SHP77 treated with DMSO at 0.1 percent for 48 hours (cell line): ENCODE data around the gene THOC7.

ENCODE experiments used
- DNase-seq: peaks from one replicate; lab custom pipeline; 2025; lab: John Stamatoyannopoulos, UW

THOC7 gene

DNA sequence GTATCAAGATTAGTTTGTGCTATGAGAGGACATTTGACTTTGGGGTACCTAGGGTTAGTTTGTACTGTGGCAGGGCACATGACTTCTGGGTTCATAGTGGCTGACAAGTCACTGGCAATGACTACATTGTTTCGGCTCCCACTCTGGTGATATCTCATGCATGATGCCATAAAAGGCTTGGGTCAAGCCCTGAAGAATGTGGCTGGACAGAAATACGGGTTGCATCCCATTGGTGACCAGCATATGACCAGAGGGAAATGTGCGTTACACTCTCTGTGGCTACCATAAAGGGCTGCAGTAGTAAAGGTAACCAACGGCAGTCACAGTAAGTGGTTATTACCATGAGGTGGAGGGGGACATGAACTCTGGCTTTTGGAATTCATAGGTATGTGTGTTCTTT lies 18.4 kb downstream of the THOC7 start:
- no peak for DNase-seq

DNA sequence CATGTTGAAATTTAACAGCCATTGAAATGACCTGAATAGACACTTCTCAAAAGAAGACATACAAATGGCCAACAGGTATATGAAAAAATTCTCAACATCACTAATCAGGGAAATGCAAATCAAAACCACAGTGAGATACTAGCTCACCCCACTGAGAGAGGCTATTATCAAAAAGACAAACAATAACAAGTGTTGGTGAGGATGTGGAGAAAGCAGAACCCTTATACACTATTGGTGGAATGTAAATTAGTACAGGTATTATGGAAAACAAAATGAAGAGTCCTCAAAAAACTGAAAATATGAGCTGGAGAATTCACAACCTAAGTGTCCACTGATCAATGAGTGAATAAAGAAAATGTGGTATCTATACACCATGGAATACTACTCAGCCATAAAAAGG lies 21.5 kb downstream of the THOC7 start:
- DNase-seq, result no peak

DNA sequence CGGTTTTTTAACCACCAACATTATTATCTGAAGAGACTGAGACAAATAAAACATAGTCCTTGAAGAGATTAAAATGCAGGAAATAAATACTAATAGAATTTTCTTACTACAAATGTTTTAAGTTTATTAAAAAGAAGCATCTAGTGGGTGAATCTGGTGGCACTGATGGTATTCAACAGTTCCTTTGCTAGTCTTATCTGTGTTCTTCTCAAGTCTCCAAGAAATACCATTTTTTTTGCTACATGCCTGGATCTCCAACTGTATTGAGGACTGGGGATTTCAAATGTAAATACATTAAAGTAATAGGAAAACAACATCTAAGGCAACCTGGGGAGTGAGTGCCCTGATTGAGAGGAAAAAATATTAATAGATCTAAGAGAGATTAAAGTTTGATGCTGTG lies 21.9 kb downstream of the THOC7 start:
- DNase-seq, result no peak

GRCh38 chr3:63832395-63832794 lies 31.2 kb downstream of the THOC7 start:
- no peak for DNase-seq

- DNase-seq, result no peak
These were observed 33.1 kb downstream of the THOC7 start for GRCh38 chr3:63830526-63830925.

DNA sequence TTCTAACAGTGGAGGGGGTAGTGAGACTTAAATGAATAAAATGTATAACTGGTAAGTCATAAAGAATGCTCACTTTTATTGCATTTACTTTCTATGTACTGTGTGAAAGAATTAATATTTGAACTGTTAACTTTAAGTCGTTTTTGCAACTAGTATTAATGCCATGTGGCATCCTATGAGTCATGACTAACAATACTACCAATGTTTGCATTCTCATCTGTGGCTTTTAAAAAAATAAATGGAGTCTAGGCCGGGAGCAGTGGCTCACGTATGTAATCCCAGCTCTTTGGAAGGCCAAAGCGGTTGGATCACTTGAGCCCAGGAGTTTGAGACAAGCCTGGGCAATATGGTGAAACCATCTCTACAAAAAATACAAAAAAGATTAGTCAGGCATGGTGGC lies 39.3 kb downstream of the THOC7 start:
- DNase-seq, result no peak

- no peak for DNase-seq
These were observed 44.5 kb downstream of the THOC7 start, which contains the start of gene C3orf49 for GRCh38 chr3:63819151-63819398. Gene C3orf49, plus strand, starts transcription at chr3:63819299. Its CDS starts 173 bp downstream, at chr3:63819472.

DNA sequence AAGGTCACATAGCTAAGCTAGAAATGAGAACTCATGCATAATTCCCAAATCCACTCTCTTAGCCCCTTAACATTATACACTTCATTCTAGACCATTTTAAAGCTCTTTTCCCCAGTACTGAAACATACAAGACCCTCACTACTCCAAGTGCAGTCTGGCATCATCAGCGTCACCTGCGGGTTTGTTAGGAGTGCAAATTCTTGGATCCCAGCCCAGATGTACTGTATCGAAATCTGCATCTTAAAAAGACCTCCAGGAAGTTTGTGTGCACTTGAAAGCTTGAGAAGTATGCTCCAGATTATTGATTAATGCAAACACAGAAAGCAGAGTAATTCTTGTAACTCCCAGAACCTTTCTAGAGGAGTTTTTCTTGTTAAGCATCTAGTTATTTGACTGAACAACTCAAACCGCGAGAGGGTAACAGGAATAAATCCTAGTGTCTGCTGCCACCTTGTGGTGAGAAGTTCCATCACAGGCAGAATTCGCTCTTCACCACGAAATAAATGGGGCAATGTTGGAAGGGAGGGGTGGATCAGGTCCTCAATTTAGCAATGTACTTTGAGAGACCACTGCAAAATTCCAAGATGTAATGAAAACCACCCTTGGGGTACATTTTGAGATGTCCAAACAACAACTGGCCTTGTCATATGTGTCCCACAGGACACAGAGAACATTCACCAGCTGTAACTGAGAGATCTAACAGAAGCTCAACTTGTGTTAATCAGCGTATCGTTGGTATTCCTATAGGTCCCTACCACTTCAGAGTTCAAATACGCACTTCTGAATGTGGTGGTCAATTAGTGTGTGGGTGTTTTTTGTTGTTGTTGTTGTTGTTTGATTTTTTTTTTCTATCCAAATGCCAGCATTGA lies 45.1 kb downstream of the THOC7 start:
- no peak for DNase-seq

- DNase-seq, result no peak
These were observed 46.4 kb downstream of the THOC7 start for GRCh38 chr3:63817225-63817624.

DNA sequence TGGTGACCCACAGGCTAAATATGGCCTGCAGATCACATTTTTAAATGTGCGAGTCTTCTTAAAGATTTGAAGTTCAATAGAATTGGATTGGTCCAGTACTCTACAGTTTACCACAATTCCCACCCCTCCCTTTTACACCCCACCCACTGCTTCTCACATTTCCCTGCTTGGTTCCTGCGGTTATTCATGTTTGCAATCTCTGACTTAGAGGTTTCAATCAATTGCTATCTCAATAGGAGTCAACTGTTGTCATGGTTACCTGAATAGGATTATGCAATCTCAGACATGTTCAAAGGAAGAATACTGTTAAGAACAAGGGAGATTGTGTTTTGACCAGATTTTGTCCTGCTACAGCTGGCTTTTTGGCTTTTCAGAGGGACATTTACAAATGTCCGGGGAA lies 49.4 kb downstream of the THOC7 start:
- DNase-seq, result no peak

- DNase-seq, result no peak
These were observed 54.0 kb downstream of the THOC7 start for GRCh38 chr3:63809607-63810006.

GRCh38 chr3:63808633-63809032 lies 55.0 kb downstream of the THOC7 start:
- DNase-seq, result no peak

DNA sequence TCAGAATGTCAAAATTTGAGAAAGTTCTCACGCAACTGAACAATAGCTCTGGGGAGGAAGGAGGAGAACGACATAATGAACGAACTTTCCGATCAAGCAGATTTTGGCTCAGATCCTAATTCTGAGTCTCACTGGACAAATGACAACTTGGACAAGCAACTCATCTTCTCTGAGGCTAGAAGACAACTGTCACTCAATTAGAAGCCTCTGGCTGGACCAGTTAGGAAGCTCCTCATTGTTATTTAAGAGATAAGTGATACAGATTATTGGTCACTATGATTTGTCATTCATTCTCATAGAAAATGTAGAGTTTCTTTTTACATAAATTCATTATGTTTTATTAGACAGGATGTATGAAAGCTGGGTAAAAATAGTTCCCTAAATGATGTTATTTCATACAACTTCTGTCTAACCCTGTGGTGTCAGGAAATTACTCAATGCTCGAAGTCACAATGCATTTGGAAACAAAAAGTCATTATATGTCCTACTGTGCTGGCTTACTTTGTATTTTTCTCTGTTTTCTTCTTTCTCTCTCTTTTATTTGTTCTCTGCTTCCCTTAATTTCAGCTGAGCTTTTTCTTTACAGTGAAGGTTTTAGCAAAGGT lies 55.5 kb downstream of the THOC7 start:
- DNase-seq, result no peak

- no peak for DNase-seq
These were observed 59.7 kb downstream of the THOC7 start for GRCh38 chr3:63803911-63804310.

DNA sequence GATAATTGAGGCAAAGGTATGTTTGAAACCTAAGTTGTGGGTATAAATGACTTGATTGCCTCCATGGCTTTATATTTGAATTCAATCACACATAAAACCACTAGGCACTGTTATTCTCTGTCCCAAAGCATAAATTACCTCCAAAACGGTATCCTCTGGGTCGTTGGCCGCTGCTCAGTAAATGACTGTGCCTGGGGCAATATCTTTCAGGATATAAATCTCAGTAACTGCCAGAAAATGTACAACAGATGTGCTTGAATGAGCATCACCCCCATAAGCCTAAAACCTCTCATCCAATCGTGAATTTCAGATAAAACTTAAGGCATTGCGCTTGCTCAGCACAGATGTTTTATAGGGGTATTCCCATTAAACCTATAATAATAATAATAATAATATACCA lies 63.5 kb downstream of the THOC7 start:
- DNase-seq, result no peak

DNA sequence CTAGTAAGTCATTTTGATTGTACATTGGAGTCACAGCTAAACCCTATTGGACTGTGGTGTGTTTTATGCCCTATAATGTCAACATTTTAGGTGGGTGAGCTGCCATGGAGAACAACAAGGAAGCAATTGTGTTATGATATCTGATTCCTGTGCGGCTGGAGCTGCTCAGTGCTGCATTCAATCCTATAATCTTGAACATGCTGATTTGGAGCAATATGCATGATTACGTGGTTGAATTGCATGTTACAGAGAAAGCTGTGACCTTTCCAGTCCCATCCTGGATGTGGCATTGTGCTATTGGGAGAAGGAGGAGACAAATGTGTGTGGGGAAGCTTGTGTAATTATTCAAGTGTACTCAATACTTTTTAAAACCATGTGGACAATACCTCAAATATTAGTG lies 64.7 kb downstream of the THOC7 start:
- no peak for DNase-seq

- DNase-seq, result no peak
These were observed 65.1 kb downstream of the THOC7 start for GRCh38 chr3:63798544-63798943.

- DNase-seq, result no peak
These were observed 68.2 kb downstream of the THOC7 start for GRCh38 chr3:63795438-63795837.

- DNase-seq, result no peak
These were observed 71.6 kb downstream of the THOC7 start for GRCh38 chr3:63791974-63792373.
